HG03175 (cell line): ENCODE results near the gene CLINT1.

Experiments
- ATAC-seq: cut with Tn5 transposase; IDR thresholded peaks from one replicate; pipeline ENCODE4 v1.9.1; 2021; ENCODE audit warnings: mild to moderate bottlenecking, moderate library complexity; ENCODE audit not compliant: unreplicated experiment

The CLINT1 gene

GRCh38 chr5:157821822-157822622 lies 36.9 kb downstream of the CLINT1 start:
- ATAC-seq = no peak

GRCh38 chr5:157821405-157821804 lies 37.5 kb downstream of the CLINT1 start:
- ATAC-seq = no peak

- no peak for ATAC-seq
Observed at GRCh38 chr5:157820593-157821252, 38.2 kb downstream of the CLINT1 start.

GRCh38 chr5:157819502-157820115 lies 39.3 kb downstream of the CLINT1 start:
- no peak for ATAC-seq

GRCh38 chr5:157818368-157818767 lies 40.6 kb downstream of the CLINT1 start:
- no peak for ATAC-seq

GRCh38 chr5:157817928-157818327 lies 41.0 kb downstream of the CLINT1 start:
- no peak for ATAC-seq

- no peak for ATAC-seq
Observed at GRCh38 chr5:157817387-157817702, 41.6 kb downstream of the CLINT1 start.

- ATAC-seq = no peak
Observed at GRCh38 chr5:157816682-157817386, 42.1 kb downstream of the CLINT1 start.

GRCh38 chr5:157812086-157812485 lies 46.9 kb downstream of the CLINT1 start:
- no peak for ATAC-seq

GRCh38 chr5:157808043-157808442 lies 50.9 kb downstream of the CLINT1 start:
- ATAC-seq = no peak

GRCh38 chr5:157802736-157803135 lies 56.2 kb downstream of the CLINT1 start:
- no peak for ATAC-seq

GRCh38 chr5:157800137-157800536 lies 58.8 kb downstream of the CLINT1 start:
- no peak for ATAC-seq

GRCh38 chr5:157799578-157799977 lies 59.4 kb downstream of the CLINT1 start:
- ATAC-seq = no peak

- no peak for ATAC-seq
Observed at GRCh38 chr5:157793301-157793700, 65.6 kb downstream of the CLINT1 start.

GRCh38 chr5:157785801-157786200 lies 73.1 kb downstream of the CLINT1 start:
- ATAC-seq = no peak

GRCh38 chr5:157779221-157779620 lies 79.7 kb downstream of the CLINT1 start:
- ATAC-seq = no peak

GRCh38 chr5:157778121-157778805 lies 80.7 kb downstream of the CLINT1 start:
- ATAC-seq = no peak

- ATAC-seq = no peak
Observed at GRCh38 chr5:157772127-157772526, 86.8 kb downstream of the CLINT1 start.

- no peak for ATAC-seq
Observed at GRCh38 chr5:157770665-157771064, 88.3 kb downstream of the CLINT1 start.

GRCh38 chr5:157767689-157768088 lies 91.3 kb downstream of the CLINT1 start:
- ATAC-seq = no peak

GRCh38 chr5:157766902-157767301 lies 92.0 kb downstream of the CLINT1 start:
- no peak for ATAC-seq
